Natural killer cell (primary cell): ENCODE results near the gene ERLIN1. TPM values are rescaled to one million over a fixed set of nuclear protein-coding genes. Genes with fewer than 3 reads are reported as not detected.
A peak's percentile ranks its signal among the peaks of the same experiment; 100 is the strongest.

Experiments
- ATAC-seq, 3 donors: fragments of 150-1000 bp in 2 of 3; fragments of 200-7000 bp in 1 of 3; cut with Tn5 transposase; 1 replicate in 1 of 3; 2 replicates in 2 of 3; pipeline ENCODE4 v1.10.0; 2021; ENCODE audit warnings: mild to moderate bottlenecking in 2 of 3, moderate library complexity in 2 of 3
- DNase-seq, 2 donors: peaks; one replicate each; pipeline versions ENCODE4 v3.0.0 to v3.0.0-alpha.2; 2013 to 2021; ENCODE audit warnings: mixed read lengths in 1 of 2
- H3K27ac ChIP-seq: one replicate; pipeline ENCODE4 v1.5.1; 2013; ENCODE audit warnings: mild to moderate bottlenecking, low read length
- H3K27me3 ChIP-seq: one replicate; pipeline ENCODE4 v1.6.1; 2013; ENCODE audit warnings: low read length; ENCODE audit not compliant: control insufficient read depth, insufficient read depth
- H3K36me3 ChIP-seq: one replicate; pipeline ENCODE4 v1.6.1; 2013; ENCODE audit warnings: low read length; ENCODE audit not compliant: control insufficient read depth, insufficient read depth
- H3K4me1 ChIP-seq: one replicate; pipeline ENCODE4 v1.6.1; 2013; ENCODE audit warnings: low read length; ENCODE audit not compliant: control insufficient read depth, insufficient read depth
- H3K4me3 ChIP-seq: one replicate; pipeline ENCODE4 v1.5.1; 2013; ENCODE audit warnings: low read length
- H3K9me3 ChIP-seq: one replicate; pipeline ENCODE4 v1.6.1; 2013; ENCODE audit warnings: low read length; ENCODE audit not compliant: control insufficient read depth, insufficient read depth
- H3K27ac Mint-ChIP-seq, 2 donors: one replicate each; pipeline ENCODE4 v1.8.0; 2022; ENCODE audit warnings: mild to moderate bottlenecking in 2 of 2, mixed read lengths in 2 of 2, moderate library complexity in 1 of 2
- H3K27me3 Mint-ChIP-seq, 2 donors: one replicate each; pipeline ENCODE4 v1.8.0; 2022; ENCODE audit warnings: low read depth in 2 of 2, mixed read lengths in 2 of 2
- H3K36me3 Mint-ChIP-seq: one replicate; pipeline ENCODE4 v1.8.0; 2022; ENCODE audit warnings: mixed read lengths
- H3K4me1 Mint-ChIP-seq, 2 donors: one replicate each; pipeline ENCODE4 v1.8.0; 2022; ENCODE audit warnings: mixed read lengths in 2 of 2
- H3K4me3 Mint-ChIP-seq: one replicate; pipeline ENCODE4 v1.8.0; 2022; ENCODE audit warnings: mild to moderate bottlenecking, moderate library complexity, mixed read lengths
- H3K9me3 Mint-ChIP-seq, 2 donors: one replicate each; pipeline ENCODE4 v1.8.0; 2022; ENCODE audit warnings: mixed read lengths in 2 of 2
- CTCF ChIP-seq: fragments of 200-600 bp; IDR thresholded peaks from one replicate; pipeline ENCODE4 v1.8.0; 2022; ENCODE audit warnings: antibody characterized with exemption
- WGBS: methylation state at CpG from one replicate; pipeline ENCODE4 v1.1.7; 2013; ENCODE audit warnings: missing lambda C conversion rate; ENCODE audit not compliant: insufficient coverage; 5-methylcytosine and 5-hydroxymethylcytosine counted together
- intact Hi-C: fragments of 100-400 bp; cut with micrococcal nuclease; formaldehyde crosslinking; loops from one replicate; pipeline ENCODE4 v1.14.2; 2022
- total RNA-seq, 4 donors: library from RNA; stranded (reverse); fragments of 120-200 nt in 1 of 4; gene quantifications; one replicate each; pipeline versions ENCODE4 v1.2.3 to v1.2.4, GENCODE V29; 2013 to 2022

The ERLIN1 gene
- total RNA-seq, 3 donors from 2014 or later (not counting 1 experiment from before 2014, with no cell fraction given) = 3.9 to 6.9 (median 5.1) TPM

DNA sequence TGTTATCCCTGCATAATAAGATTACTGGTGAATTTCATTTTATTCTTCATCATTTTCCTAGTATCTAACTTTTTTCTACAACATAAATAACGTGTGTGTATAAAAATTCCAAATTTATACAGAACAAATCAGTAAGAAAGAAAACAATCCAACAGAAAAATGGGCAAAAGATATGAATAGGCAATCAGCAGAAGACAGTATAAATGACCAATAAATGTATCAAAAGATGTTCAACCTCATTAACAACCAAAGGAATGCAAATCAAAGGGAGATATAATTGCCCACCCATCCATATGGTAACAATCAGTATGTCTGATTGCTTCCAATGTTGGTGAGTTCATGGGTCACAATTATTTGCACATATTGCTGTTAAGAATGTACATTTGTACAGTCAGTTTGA is 13.5 kb downstream of the ERLIN1 start:
- H3K4me3 Mint-ChIP-seq = no peak overlapping the region
- Histone ChIP-seq H3K4me3 (no peak overlapping the region), H3K4me1 (no peaks in the 10 kb centered on the region), H3K27me3 (no peaks in the 10 kb centered on the region), H3K9me3 (no peaks in the 10 kb centered on the region), H3K27ac (no peak overlapping the region), H3K36me3 (peaks cover 38% of the 10 kb centered on the region)
- DNase-seq (no peak), ATAC-seq (no peak)
- no peak for TF ChIP-seq CTCF
- peaks cover 21% of the 10 kb centered on the region for H3K36me3 Mint-ChIP-seq
- peaks cover 18 to 23% of the 10 kb centered on the region in 2 donors for H3K4me1 Mint-ChIP-seq
- intact Hi-C loops = no loop called here
- WGBS = no CpG with 5 or more reads among the region's 1 CpG
- no peak overlapping the region for H3K27ac Mint-ChIP-seq
- H3K9me3 Mint-ChIP-seq = no peaks in the 10 kb centered on the region
- H3K27me3 Mint-ChIP-seq = no peaks in the 10 kb centered on the region

DNA sequence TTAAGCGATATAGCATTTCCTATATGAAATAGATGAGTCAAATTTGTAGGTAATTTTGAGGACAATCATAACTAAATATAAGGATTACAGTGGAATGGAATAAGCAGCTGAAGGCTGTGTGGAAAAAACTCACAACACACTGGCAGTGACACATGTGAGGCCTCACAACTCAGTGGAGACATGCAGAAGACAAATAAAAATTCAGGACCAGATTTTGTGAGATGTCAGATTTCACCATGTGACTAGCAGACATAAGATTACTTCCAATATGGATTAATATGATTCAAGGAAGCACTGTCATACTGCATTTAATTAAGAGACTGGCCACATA is 17.6 kb downstream of the ERLIN1 start:
- H3K27ac Mint-ChIP-seq = peak overlapping the region; percentile 82 to 95
- no peaks in the 10 kb centered on the region for H3K27me3 Mint-ChIP-seq
- no peaks in the 10 kb centered on the region for H3K27me3 ChIP-seq
- WGBS = 100% methylated on average over 1 of the region's 1 CpG
- peaks cover 17% of the 10 kb centered on the region for H3K36me3 ChIP-seq
- H3K9me3 ChIP-seq = no peaks in the 10 kb centered on the region
- no peaks in the 10 kb centered on the region for H3K9me3 Mint-ChIP-seq
- DNase-seq = peak in 1 of 2 donors; percentile 11
- peak overlapping the region; percentile 70 for H3K27ac ChIP-seq
- no peak for ATAC-seq
- H3K4me1 Mint-ChIP-seq = peaks cover 18 to 27% of the 10 kb centered on the region in 2 donors
- peaks cover 11% of the 10 kb centered on the region for H3K36me3 Mint-ChIP-seq
- TF ChIP-seq CTCF = no peak
- H3K4me3 ChIP-seq = no peak overlapping the region
- peak overlapping the region; percentile 66 for H3K4me3 Mint-ChIP-seq
- intact Hi-C loops = no loop called here
- no peaks in the 10 kb centered on the region for H3K4me1 ChIP-seq

DNA sequence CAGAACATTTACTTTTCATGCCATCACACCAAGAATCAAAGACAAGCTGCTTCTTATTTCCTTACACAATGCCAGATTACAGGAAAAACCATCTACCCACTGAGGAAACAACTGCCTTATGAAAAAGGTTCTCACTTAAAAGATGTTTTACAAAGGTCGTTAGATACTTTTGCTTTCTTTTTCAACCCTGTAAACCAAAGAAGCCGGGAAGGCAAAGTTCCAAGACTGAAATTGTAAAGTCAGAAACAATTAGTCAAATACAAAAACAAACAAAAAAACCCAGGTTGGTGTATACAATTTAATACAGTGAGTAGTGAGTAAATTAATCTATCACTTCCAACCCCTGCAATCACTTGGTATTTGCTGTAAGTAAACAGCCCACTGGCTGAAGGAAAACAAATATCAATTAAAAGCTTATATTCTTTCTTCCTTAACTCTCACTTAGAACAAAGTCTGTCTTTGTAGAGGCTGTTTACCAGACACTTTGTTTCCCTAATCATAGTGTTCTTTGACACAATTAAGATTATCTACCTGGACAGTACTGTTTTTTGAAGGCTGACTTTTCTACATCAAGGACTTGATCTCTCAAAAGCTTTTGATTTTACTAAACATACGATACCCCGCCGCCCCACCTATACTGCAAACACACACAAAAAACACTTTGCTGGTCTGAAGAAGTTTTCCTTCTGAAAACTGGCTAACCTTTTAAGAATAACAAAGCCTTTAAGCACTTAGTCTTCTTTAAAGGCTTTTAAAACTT is 18.1 kb downstream of the ERLIN1 start:
- Mint-ChIP-seq H3K27ac (peak overlapping the region; percentile 82 to 95), H3K9me3 (no peaks in the 10 kb centered on the region), H3K27me3 (no peaks in the 10 kb centered on the region), H3K4me3 (peak overlapping the region; percentile 66), H3K36me3 (peaks cover 8% of the 10 kb centered on the region), H3K4me1 (peaks cover 18 to 27% of the 10 kb centered on the region in 2 donors)
- H3K9me3 ChIP-seq = no peaks in the 10 kb centered on the region
- H3K4me1 ChIP-seq = no peaks in the 10 kb centered on the region
- H3K27me3 ChIP-seq = no peaks in the 10 kb centered on the region
- peak in 2 of 3 donors; percentile 49 to 66 for ATAC-seq
- peak overlapping the region; percentile 70 for H3K27ac ChIP-seq
- no peak for TF ChIP-seq CTCF
- peaks cover 14% of the 10 kb centered on the region for H3K36me3 ChIP-seq
- peak overlapping the region; percentile 9 for H3K4me3 ChIP-seq
- 42% methylated on average over 5 of the region's 5 CpGs for WGBS
- intact Hi-C loops = no loop called here
- peak in 1 of 2 donors; percentile 43 for DNase-seq
